ENCODE measurements around the gene LYPD6B. TPM values are rescaled to one million over a fixed set of nuclear protein-coding genes. Genes with fewer than 3 reads are reported as not detected.

Gene LYPD6B
- total RNA-seq, 2 donors from 2014 or later = 9.3 to 9.9 TPM

GRCh38 chr2:149259136-149259535, 220.6 kb downstream of the LYPD6B start:
- H3K36me3 ChIP-seq (replicated peaks in 1 of 2; ENCODE audit: insufficient read depth in 1 of 2, low read depth in 2 of 2) = no peaks in the 10 kb centered on the region
- 67 to 84% methylated on average over 4 of the region's 4 CpGs for WGBS, 2 donors
- H3K4me3 ChIP-seq = no peak overlapping the region
- DNase-seq (no peak), ATAC-seq (no peak)
- no peaks in the 10 kb centered on the region for H3K4me1 ChIP-seq
- TF ChIP-seq POLR2A (IDR thresholded peaks at IDR 0.05) = no peak
- TF ChIP-seq CTCF (IDR thresholded peaks at IDR 0.05) = no peak
- H3K27me3 ChIP-seq = no peaks in the 10 kb centered on the region
- H3K27ac ChIP-seq = no peak overlapping the region
- no peaks in the 10 kb centered on the region for H3K9me3 ChIP-seq
- intact Hi-C loops (cut with DNase I) = no loop called here

- 69 to 83% methylated on average over 3 of the region's 3 CpGs for WGBS, 2 donors
- no peaks in the 10 kb centered on the region for H3K36me3 ChIP-seq (replicated peaks in 1 of 2; ENCODE audit: insufficient read depth in 1 of 2, low read depth in 2 of 2)
- intact Hi-C loops (cut with DNase I) = no loop called here
- no peak overlapping the region for H3K4me3 ChIP-seq
- no peaks in the 10 kb centered on the region for H3K4me1 ChIP-seq
- DNase-seq (no peak), ATAC-seq (no peak)
- no peaks in the 10 kb centered on the region for H3K9me3 ChIP-seq
- no peak overlapping the region for H3K27ac ChIP-seq
- H3K27me3 ChIP-seq = no peaks in the 10 kb centered on the region
- TF ChIP-seq POLR2A (IDR thresholded peaks at IDR 0.05) (no peak), CTCF (IDR thresholded peaks at IDR 0.05) (no peak)
These were observed 223.2 kb downstream of the LYPD6B start for GRCh38 chr2:149261692-149262091.

Other genes starting within 250 kb of the LYPD6B start
- 1 to 10 TPM; 2.0 to 2.6 TPM for gene KIF5C, start 163.5 kb upstream of the LYPD6B start, total RNA-seq

All from body of pancreas (tissue), 4 donors.